ENCODE results near the gene GCH1. TPM values are rescaled to one million over a fixed set of nuclear protein-coding genes. Genes with fewer than 3 reads are reported as not detected.

GCH1 gene, protein sequence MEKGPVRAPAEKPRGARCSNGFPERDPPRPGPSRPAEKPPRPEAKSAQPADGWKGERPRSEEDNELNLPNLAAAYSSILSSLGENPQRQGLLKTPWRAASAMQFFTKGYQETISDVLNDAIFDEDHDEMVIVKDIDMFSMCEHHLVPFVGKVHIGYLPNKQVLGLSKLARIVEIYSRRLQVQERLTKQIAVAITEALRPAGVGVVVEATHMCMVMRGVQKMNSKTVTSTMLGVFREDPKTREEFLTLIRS
- 10 to 100 TPM in 1 of 7 donors, 1 to 10 TPM in 5, under 1 TPM in 1; 0.71 to 13.2 (median 2.6) TPM for total RNA-seq
- 1 to 10 TPM; 2.0 to 3.6 TPM for polyA plus RNA-seq
- long read RNA-seq, donor 1 = 0 reads
- long read RNA-seq, donor 2, partial matches to known transcripts = 0 of 2 reads
- long read RNA-seq, donor 2, other reads (novel, unspliced or antisense) = 0 of 2 reads
- long read RNA-seq, donor 3, partial matches to known transcripts = 0 of 1 reads
- long read RNA-seq, donor 3, other reads (novel, unspliced or antisense) = 0 of 1 reads

DNA sequence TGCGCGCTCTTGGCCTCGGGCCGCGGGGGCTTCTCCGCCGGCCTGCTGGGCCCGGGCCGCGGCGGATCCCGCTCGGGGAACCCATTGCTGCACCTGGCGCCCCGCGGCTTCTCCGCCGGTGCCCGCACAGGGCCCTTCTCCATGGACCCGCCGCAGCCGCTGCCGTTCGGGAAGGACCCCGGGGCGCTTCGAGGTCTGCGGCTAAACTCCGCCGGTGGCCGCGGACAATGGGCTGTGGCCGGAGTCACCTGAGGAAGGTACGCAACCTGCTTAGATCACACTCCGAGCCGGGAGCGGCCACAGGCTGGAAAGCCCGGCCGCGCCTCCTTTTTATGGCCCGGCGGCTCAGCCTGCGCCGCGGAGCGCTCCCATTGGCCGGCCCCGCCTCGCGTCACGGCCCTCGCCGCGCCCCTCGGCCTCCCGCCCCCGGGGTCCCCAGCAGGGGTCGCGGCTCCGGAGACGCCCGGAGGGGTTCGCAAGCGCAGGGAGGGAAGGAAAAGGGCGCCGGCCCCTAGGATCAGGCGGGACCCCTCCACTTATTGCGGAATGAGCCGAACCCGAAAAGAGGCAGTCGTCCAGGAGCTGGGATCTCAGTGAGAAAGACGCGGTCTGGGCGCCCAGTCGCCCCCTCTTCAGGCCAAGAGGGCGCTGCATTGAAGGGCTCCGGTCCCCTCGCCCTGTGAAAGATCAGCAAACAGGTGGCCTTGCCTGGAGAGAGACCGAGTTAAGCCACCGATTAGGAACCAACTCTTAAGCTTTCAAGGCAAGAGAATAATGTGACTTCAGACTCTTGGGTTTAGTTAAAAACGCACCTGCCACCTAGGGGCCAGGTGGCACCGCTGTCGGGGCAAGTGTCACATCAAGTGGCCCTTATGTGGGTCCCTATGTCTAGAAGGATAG is at the start of gene GCH1:
GCH1 (minus strand) TSS at position 306 of the 900 bp plus-strand sequence; CDS start at position 143, 163 bp downstream.
- WGBS, 3 donors = 0 to 1% (median 1%) methylated on average over 47 to 83 of the region's 83 CpGs

DNA sequence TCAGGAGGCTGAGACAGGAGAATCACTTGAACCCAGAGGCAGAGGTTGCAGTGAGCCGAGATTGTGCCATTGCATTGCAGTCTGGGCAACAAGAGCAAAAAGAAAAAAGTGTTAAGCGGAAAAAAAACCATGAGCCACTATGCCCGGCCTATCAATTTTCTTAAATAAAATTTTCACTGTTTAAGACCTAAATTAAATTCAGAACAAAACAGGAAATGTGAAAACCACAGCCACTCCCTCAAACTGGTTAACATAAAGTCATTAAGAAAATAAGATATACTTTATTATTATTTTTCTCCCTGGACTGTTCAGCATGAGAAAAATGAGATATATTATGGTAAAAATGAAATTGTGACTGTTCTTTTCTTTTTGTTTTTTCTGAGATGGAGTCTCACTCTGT is 44.6 kb upstream of the GCH1 start:
- no peak for DNase-seq
- Histone ChIP-seq H3K36me3 (no peaks in the 10 kb centered on the region), H3K27me3 (no peaks in the 10 kb centered on the region), H3K4me3 (no peak overlapping the region), H3K27ac (no peak overlapping the region), H3K9me3 (no peaks in the 10 kb centered on the region), H3K4me1 (ENCODE audit: insufficient read depth) (no peaks in the 10 kb centered on the region)
- TF ChIP-seq, protein P1, sequence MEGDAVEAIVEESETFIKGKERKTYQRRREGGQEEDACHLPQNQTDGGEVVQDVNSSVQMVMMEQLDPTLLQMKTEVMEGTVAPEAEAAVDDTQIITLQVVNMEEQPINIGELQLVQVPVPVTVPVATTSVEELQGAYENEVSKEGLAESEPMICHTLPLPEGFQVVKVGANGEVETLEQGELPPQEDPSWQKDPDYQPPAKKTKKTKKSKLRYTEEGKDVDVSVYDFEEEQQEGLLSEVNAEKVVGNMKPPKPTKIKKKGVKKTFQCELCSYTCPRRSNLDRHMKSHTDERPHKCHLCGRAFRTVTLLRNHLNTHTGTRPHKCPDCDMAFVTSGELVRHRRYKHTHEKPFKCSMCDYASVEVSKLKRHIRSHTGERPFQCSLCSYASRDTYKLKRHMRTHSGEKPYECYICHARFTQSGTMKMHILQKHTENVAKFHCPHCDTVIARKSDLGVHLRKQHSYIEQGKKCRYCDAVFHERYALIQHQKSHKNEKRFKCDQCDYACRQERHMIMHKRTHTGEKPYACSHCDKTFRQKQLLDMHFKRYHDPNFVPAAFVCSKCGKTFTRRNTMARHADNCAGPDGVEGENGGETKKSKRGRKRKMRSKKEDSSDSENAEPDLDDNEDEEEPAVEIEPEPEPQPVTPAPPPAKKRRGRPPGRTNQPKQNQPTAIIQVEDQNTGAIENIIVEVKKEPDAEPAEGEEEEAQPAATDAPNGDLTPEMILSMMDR (IDR thresholded peaks at IDR 0.05) = no peak
- TF ChIP-seq EP300 (IDR thresholded peaks at IDR 0.05) = no peak
- no peak for TF ChIP-seq POLR2A (IDR thresholded peaks at IDR 0.05)
- 95 to 98% (median 97%) methylated on average over 3 of the region's 3 CpGs for WGBS, 3 donors
- intact Hi-C loops (cut with DNase I) = no loop called here

More for the DNA sequence above, at the start of gene GCH1:
- no peaks in the 10 kb centered on the region for H3K27me3 ChIP-seq
- H3K4me3 ChIP-seq = peak within 1 kb of the TSS; percentile 83
- no peaks in the 10 kb centered on the region for H3K36me3 ChIP-seq
- H3K9me3 ChIP-seq = no peaks in the 10 kb centered on the region
- peak within 1 kb of the TSS; percentile 32 to 57 for H3K27ac ChIP-seq
- H3K4me1 ChIP-seq (ENCODE audit: insufficient read depth) = peaks cover 2% of the 10 kb centered on the region
- peak; percentile 26 for TF ChIP-seq POLR2A (IDR thresholded peaks at IDR 0.05)
- TF ChIP-seq, protein P1 (IDR thresholded peaks at IDR 0.05) = peak in 1 of 3 donors; percentile 39
- no peak for TF ChIP-seq EP300 (IDR thresholded peaks at IDR 0.05)
- peak; percentile 31 to 69 (median 59) for DNase-seq
- intact Hi-C loops (cut with DNase I) = no loop called here

DNA sequence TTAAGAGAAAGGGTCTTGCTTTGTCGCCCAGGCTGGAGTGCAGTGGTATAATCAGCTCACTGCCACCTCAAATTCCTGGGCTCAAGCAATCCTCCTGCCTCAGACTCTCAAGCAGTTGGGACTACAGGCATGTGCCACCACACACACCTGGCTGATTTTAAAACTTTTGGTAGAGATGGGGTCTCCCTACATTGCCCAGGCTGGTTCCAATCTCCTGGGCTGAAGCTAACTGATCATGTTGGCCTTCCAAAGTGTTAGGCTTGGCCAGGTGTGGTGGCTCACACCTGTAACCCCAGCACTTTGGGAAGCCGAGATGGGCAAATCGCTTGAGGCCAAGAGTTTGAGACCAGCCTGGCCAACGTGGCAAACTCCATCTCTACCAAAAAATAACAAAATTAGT is 43.9 kb upstream of the GCH1 start:
- Histone ChIP-seq H3K27ac (no peak overlapping the region), H3K36me3 (no peaks in the 10 kb centered on the region), H3K4me1 (ENCODE audit: insufficient read depth) (no peaks in the 10 kb centered on the region), H3K27me3 (no peaks in the 10 kb centered on the region), H3K9me3 (no peaks in the 10 kb centered on the region), H3K4me3 (no peak overlapping the region)
- no peak for DNase-seq
- TF ChIP-seq, protein P1 (IDR thresholded peaks at IDR 0.05) = no peak
- TF ChIP-seq EP300 (IDR thresholded peaks at IDR 0.05) (no peak), POLR2A (IDR thresholded peaks at IDR 0.05) (no peak)
- WGBS, 3 donors = 95 to 99% (median 99%) methylated on average over 4 of the region's 4 CpGs
- intact Hi-C loops (cut with DNase I) = no loop called here

DNA sequence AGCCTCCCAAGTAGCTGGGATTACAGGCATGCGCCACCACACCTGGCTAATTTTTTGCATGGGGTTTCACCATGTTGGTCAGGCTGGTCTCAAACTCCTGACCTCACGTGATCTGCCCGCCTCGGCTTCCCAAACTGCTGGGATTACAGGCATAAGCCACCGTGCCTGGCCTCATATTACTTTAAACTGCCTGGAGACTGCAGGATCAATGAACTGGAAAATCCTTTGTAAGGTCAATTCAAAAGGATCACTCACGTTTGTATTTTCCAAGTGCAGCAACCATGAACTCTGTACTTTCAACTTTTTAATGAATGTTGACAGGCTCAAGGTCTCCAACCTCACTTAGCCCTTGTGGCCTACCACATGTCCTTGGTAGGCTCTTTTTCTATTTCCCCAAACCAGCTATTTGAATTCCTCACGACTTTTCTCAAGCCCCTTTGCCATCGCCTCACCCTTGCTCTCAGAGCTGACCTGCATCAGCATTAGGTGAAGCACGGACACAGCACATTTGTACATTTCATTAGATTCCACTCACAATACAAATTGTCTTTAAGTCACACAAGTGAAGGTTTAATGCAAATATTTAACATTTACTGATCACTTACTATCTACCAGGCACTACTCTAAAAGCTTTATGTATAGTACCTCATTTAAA is 42.2 kb upstream of the GCH1 start:
- intact Hi-C loops (cut with DNase I) = no loop called here
- Histone ChIP-seq H3K4me3 (no peak overlapping the region), H3K27me3 (no peaks in the 10 kb centered on the region), H3K36me3 (no peaks in the 10 kb centered on the region), H3K27ac (no peak overlapping the region), H3K4me1 (ENCODE audit: insufficient read depth) (no peaks in the 10 kb centered on the region), H3K9me3 (no peaks in the 10 kb centered on the region)
- 89 to 94% (median 90%) methylated on average over 9 of the region's 9 CpGs for WGBS, 3 donors
- TF ChIP-seq, protein P1 (IDR thresholded peaks at IDR 0.05) = no peak
- no peak for TF ChIP-seq POLR2A (IDR thresholded peaks at IDR 0.05)
- no peak for TF ChIP-seq EP300 (IDR thresholded peaks at IDR 0.05)
- DNase-seq = no peak

All from ovary (tissue), 10 donors.